Heart left ventricle (tissue), 16 donors: ENCODE results near the gene AOX1. TPM values are rescaled to one million over a fixed set of nuclear protein-coding genes. Genes with fewer than 3 reads are reported as not detected.
A peak's percentile ranks its signal among the peaks of the same experiment; 100 is the strongest.

Experiments used
- ATAC-seq, 4 donors: fragments of 200-7000 bp; cut with Tn5 transposase; one replicate each; pipeline ENCODE4 v1.9.1; 2020 to 2022; ENCODE audit warnings: moderate library complexity in 4 of 4, mild to moderate bottlenecking in 3 of 4, moderate number of reproducible peaks in 1 of 4
- DNase-seq, 5 donors: peaks; one replicate each; pipeline ENCODE4 v3.0.0-alpha.2; 2020
- H3K27ac ChIP-seq, 12 donors: fragments of 200-600 bp; sonication (generic) in 4 of 12; one replicate each; pipeline versions ENCODE4 v1.5.0 to v1.8.0; 2016 to 2022; ENCODE audit warnings: mild to moderate bottlenecking in 2 of 12
- H3K27me3 ChIP-seq, 9 donors: fragments of 200-600 bp; sonication (generic) in 2 of 9; one replicate each; pipeline versions ENCODE4 v1.5.1 to v1.8.0; 2016 to 2022; ENCODE audit warnings: mild to moderate bottlenecking in 3 of 9
- H3K36me3 ChIP-seq, 9 donors: fragments of 200-600 bp; sonication (generic) in 2 of 9; one replicate each; pipeline versions ENCODE4 v1.5.0 to v1.8.0; 2018 to 2022; ENCODE audit warnings: mild to moderate bottlenecking in 2 of 9
- H3K4me1 ChIP-seq, 12 donors: fragments of 200-600 bp; sonication (generic) in 4 of 12; one replicate each; pipeline versions ENCODE4 v1.5.0 to v1.8.0; 2016 to 2022; ENCODE audit warnings: mild to moderate bottlenecking in 3 of 12
- H3K4me3 ChIP-seq, 12 donors: fragments of 200-600 bp; sonication (generic) in 4 of 12; one replicate each; pipeline versions ENCODE4 v1.5.0 to v1.8.0; 2017 to 2022; ENCODE audit warnings: mild to moderate bottlenecking in 9 of 12, moderate library complexity in 4 of 12
- H3K9me3 ChIP-seq, 12 donors: fragments of 200-600 bp; sonication (generic) in 4 of 12; one replicate each; pipeline versions ENCODE4 v1.5.0 to v1.8.0; 2016 to 2022; ENCODE audit warnings: mild to moderate bottlenecking in 1 of 12
- POLR2A ChIP-seq, 2 donors: fragments of 450-650 bp; IDR thresholded peaks; one replicate each; pipeline ENCODE4 v1.6.1; 2017; ENCODE audit warnings: antibody characterized with exemption in 2 of 2, mild to moderate bottlenecking in 2 of 2, moderate library complexity in 2 of 2
- WGBS, 4 donors: extraction: QIAGEN DNeasy Blood & Tissue Kit in 2 of 4; methylation state at CpG; one replicate each; pipeline versions ENCODE4 v1.1.5 to v1.1.7; 2013 to 2018; 5-methylcytosine and 5-hydroxymethylcytosine counted together
- intact Hi-C, 10 donors: fragments of 100-400 bp; cut with DNase I; formaldehyde crosslinking; loops; one replicate each; pipeline versions ENCODE4 v1.11.1 to v1.14.2; 2022
- polyA plus RNA-seq, 2 donors: library from polyadenylated mRNA; stranded (reverse); fragments of 200-250 nt; gene quantifications; one replicate each; pipeline ENCODE4 v1.2.3, GENCODE V29; 2013
- total RNA-seq, 9 donors: library from RNA; depleted of rRNA in 2 of 9; stranded (reverse); fragments of >200 nt in 2 of 9; fragmentation: NEBNext Ultra II Directional in 3 of 9; extraction: Animal tissue kit (Norgen Biotek cat#: 25700) in 3 of 9; gene quantifications; one replicate each; pipeline versions ENCODE4 v1.1.0 to v1.2.4, GENCODE V29; 2016 to 2023
- TF ChIP-seq, protein P1 (sequence below), 12 donors: fragments of 200-600 bp; sonication (generic) in 4 of 12; IDR thresholded peaks; one replicate each; pipeline versions ENCODE4 v1.5.0 to v1.8.0; 2018 to 2022; ENCODE audit warnings: antibody characterized with exemption in 12 of 12, mild to moderate bottlenecking in 5 of 12
- donor health status: ischemic (EF 13 %, LVEDD 7.1; RV severe dilation, severe dysfunction).
- donor health status: healthy with polysubstance abuse.
- donor health status: DM: no; HTN: yes; CAD: no.
- donor health status: DM: no; HTN: no; CAD: no.
- donor health status: ischemic (EF 25% LVEDD 6.9; RV normal size, moderate dysfunction).
- donor health status: ischemic (EF 25% LVEDD 5.7; RV mildly dilated, moderate dysfunction).
- donor health status: healthy.
- donor health status: DM: yes; HTN: yes; CAD: no.
- donor health status: ischemic (EF 35%, LVEDD 5.7; RV mildly dilated, moderate dysfunction).
- donor health status: nonischemic (EF 11% LVEDD 7.7; RV severe dilation, severe dysfunction).
- donor health status: DM: yes; HTN: yes; CAD: no.
- donor health status: PGD.
- donor health status: ischemic (EF 29% LVEDD 5.4; RV normal size, mild dysfunction).
- donor health status: nonischemic (EF 23%, LVEDD 6.1; RV moderate dilation, normal function).

Gene AOX1
- total and polyA plus RNA-seq, 11 donors, result 0.76 to 33.4 (median 2.9) TPM

- Histone ChIP-seq H3K27me3 (no peaks in the 10 kb centered on the region), H3K4me3 (no peak overlapping the region), H3K4me1 (peaks cover 0 to 9% (median 0%) of the 10 kb centered on the region in 12 donors), H3K9me3 (no peaks in the 10 kb centered on the region), H3K27ac (no peak overlapping the region), H3K36me3 (no peaks in the 10 kb centered on the region)
- no peak for TF ChIP-seq POLR2A (IDR thresholded peaks at IDR 0.05)
- TF ChIP-seq, protein P1, sequence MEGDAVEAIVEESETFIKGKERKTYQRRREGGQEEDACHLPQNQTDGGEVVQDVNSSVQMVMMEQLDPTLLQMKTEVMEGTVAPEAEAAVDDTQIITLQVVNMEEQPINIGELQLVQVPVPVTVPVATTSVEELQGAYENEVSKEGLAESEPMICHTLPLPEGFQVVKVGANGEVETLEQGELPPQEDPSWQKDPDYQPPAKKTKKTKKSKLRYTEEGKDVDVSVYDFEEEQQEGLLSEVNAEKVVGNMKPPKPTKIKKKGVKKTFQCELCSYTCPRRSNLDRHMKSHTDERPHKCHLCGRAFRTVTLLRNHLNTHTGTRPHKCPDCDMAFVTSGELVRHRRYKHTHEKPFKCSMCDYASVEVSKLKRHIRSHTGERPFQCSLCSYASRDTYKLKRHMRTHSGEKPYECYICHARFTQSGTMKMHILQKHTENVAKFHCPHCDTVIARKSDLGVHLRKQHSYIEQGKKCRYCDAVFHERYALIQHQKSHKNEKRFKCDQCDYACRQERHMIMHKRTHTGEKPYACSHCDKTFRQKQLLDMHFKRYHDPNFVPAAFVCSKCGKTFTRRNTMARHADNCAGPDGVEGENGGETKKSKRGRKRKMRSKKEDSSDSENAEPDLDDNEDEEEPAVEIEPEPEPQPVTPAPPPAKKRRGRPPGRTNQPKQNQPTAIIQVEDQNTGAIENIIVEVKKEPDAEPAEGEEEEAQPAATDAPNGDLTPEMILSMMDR (IDR thresholded peaks at IDR 0.05), result no peak
- intact Hi-C loops, result loop anchor here (2.0 to 10.0 kb wide), 9 partner anchors 117 to 730 kb away; partner anchors contain the start of gene AOX1 (in 1 of the 10)
- 73 to 75% (median 75%) methylated on average over 1 of the region's 1 CpG for WGBS, 4 donors
- DNase-seq (no peak), ATAC-seq (no peak)
Measured at GRCh38 chr2:200702044-200702443, 116.2 kb downstream of the AOX1 start.

- no peaks in the 10 kb centered on the region for H3K27me3 ChIP-seq
- no peak for TF ChIP-seq POLR2A (IDR thresholded peaks at IDR 0.05)
- TF ChIP-seq, protein P1 (IDR thresholded peaks at IDR 0.05), result no peak
- H3K27ac ChIP-seq, result no peak overlapping the region
- no peak overlapping the region for H3K4me3 ChIP-seq
- DNase-seq (no peak), ATAC-seq (no peak)
- peaks cover 0 to 9% (median 0%) of the 10 kb centered on the region in 12 donors for H3K4me1 ChIP-seq
- H3K9me3 ChIP-seq, result no peaks in the 10 kb centered on the region
- no peaks in the 10 kb centered on the region for H3K36me3 ChIP-seq
- intact Hi-C loops, result loop anchor here (2.0 to 10.0 kb wide), 9 partner anchors 118 to 730 kb away; partner anchors contain the start of gene AOX1 (in 1 of the 10)
- 83 to 90% (median 85%) methylated on average over 4 of the region's 4 CpGs for WGBS, 4 donors
Measured at GRCh38 chr2:200702646-200703118, 116.9 kb downstream of the AOX1 start.

GRCh38 chr2:200703127-200703925 is 117.5 kb downstream of the AOX1 start:
- Histone ChIP-seq H3K36me3 (no peaks in the 10 kb centered on the region), H3K4me1 (peaks cover 0 to 9% (median 0%) of the 10 kb centered on the region in 12 donors), H3K4me3 (no peak overlapping the region), H3K27me3 (no peaks in the 10 kb centered on the region), H3K27ac (no peak overlapping the region), H3K9me3 (no peaks in the 10 kb centered on the region)
- DNase-seq, result peak in 1 of 5 donors; percentile 15
- TF ChIP-seq POLR2A (IDR thresholded peaks at IDR 0.05), result no peak
- TF ChIP-seq, protein P1 (IDR thresholded peaks at IDR 0.05), result peak in 11 of 12 donors; percentile 13 to 67 (median 57)
- ATAC-seq, result no peak
- intact Hi-C loops, result loop anchor here (2.0 to 10.0 kb wide), 9 partner anchors 119 to 731 kb away; partner anchors contain the start of gene AOX1 (in 1 of the 10)
- WGBS, 4 donors, result 48 to 56% (median 49%) methylated on average over 6 of the region's 6 CpGs
